ENCODE results near the gene KLK11. TPM values are rescaled to one million over a fixed set of nuclear protein-coding genes. Genes with fewer than 3 reads are reported as not detected.

Gene KLK11
- total RNA-seq, 6 experiments from 2014 or later, result not detected

DNA sequence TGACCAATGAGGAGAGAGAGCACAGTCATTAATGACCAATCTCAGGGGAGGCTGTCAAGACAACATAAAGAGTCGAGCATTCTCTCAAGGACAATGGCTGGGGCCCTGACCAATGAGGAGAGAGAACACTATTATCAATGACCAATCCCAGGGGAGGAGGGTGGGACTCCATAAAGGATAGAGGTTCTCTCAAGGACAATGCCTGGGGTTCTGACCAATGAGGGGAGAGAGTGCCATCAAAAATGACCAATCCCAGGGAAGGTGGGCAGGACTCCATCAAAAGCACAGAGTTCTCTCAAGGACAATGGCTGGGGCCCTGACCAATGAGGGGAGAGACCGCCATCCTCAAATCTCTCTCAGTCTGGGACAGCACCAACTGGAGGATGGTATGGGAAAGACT is 3.3 kb upstream of the KLK11 start:
- TF ChIP-seq CTCF (IDR thresholded peaks at IDR 0.05), result no peak
- H3K9me3 Mint-ChIP-seq, result peaks cover 38% of the 10 kb centered on the region
- peaks cover 15% of the 10 kb centered on the region for H3K27me3 Mint-ChIP-seq (ENCODE audit: insufficient read depth)
- DNase-seq, result no peak
- peaks cover 18% of the 10 kb centered on the region for H3K36me3 Mint-ChIP-seq (ENCODE audit: low read depth)
- no peaks in the 10 kb centered on the region for H3K4me1 Mint-ChIP-seq (ENCODE audit: low read depth)
- H3K4me3 Mint-ChIP-seq, result no peak overlapping the region
- no peak overlapping the region for H3K27ac Mint-ChIP-seq

- peaks cover 18% of the 10 kb centered on the region for H3K27me3 Mint-ChIP-seq (ENCODE audit: insufficient read depth)
- H3K36me3 Mint-ChIP-seq (ENCODE audit: low read depth), result peaks cover 12% of the 10 kb centered on the region
- no peak for TF ChIP-seq CTCF (IDR thresholded peaks at IDR 0.05)
- H3K4me1 Mint-ChIP-seq (ENCODE audit: low read depth), result no peaks in the 10 kb centered on the region
- no peak overlapping the region for H3K27ac Mint-ChIP-seq
- no peak overlapping the region for H3K4me3 Mint-ChIP-seq
- H3K9me3 Mint-ChIP-seq, result peaks cover 29% of the 10 kb centered on the region
- DNase-seq, result no peak
These were observed 1.5 kb upstream of the KLK11 start for GRCh38 chr19:51027873-51028272.

GRCh38 chr19:51027126-51027806 is 850 bp upstream of the KLK11 start:
- DNase-seq, result no peak
- H3K36me3 Mint-ChIP-seq (ENCODE audit: low read depth), result peaks cover 12% of the 10 kb centered on the region
- no peak for TF ChIP-seq CTCF (IDR thresholded peaks at IDR 0.05)
- H3K9me3 Mint-ChIP-seq, result peaks cover 23% of the 10 kb centered on the region
- H3K27me3 Mint-ChIP-seq (ENCODE audit: insufficient read depth), result peaks cover 21% of the 10 kb centered on the region
- no peaks in the 10 kb centered on the region for H3K4me1 Mint-ChIP-seq (ENCODE audit: low read depth)
- H3K4me3 Mint-ChIP-seq, result no peak overlapping the region
- H3K27ac Mint-ChIP-seq, result no peak overlapping the region

DNA sequence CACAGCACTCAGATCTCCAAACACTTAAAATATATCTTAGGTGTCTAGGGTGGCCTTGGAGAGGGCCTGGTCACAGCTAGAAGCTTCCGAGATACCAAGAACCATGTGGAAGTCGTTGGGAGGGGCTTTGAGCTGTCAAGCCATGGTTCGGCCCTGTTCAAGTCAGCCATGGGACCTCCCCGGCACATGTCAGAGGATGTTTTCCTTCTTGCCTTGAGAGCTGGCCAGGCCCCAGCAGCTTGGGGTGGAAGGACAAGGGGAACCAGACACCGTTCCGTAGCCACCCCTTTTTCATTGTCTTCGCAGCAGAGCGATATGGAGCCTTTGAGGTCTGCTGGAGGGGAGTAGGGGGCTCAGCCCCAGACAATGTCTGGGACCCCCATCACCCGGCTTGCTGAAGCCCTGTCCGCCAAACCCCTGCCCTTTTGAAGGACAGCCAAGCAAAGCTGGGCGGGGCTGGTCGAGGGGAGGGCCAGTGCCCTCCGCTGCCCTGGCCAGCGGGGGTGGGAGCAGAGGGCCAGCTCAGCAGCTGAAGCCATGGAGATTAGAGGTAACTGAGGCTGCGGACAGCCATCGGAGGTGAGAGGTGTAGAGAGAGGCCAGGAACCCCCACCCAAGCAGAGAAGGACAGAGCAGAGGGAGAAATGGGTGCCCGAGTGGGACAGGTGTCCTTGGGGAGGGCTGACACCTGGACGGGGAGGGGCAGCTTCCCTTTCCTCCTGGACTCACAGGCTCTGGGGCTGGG is 435 bp downstream of the KLK11 start:
- Mint-ChIP-seq H3K27me3 (ENCODE audit: insufficient read depth) (peaks cover 18% of the 10 kb centered on the region), H3K36me3 (ENCODE audit: low read depth) (peaks cover 2% of the 10 kb centered on the region; the same call in 1 of the 2 replicates), H3K4me3 (no peak overlapping the region), H3K9me3 (peaks cover 11% of the 10 kb centered on the region), H3K4me1 (ENCODE audit: low read depth) (no peaks in the 10 kb centered on the region), H3K27ac (no peak overlapping the region)
- DNase-seq, result no peak
- no peak for TF ChIP-seq CTCF (IDR thresholded peaks at IDR 0.05)

DNA sequence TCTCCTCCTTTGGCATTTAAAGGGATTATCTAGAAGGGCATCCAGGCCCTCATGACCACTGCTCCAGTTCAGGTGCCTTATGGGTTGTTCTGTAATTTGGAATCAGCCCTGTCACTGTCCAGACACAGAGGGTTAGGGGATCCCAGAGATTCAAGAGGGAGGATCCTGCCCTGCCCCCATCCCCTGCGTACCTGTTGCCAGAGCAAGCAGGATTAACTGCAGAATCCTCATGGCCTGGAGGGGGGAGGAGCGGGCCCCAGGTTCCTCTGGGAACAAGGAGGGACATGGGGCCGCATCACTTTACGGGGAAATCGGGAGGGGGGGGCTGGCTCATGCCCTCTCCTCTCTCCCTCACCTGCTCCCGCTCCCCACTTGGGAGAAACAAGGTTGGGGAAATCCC is 1.0 kb downstream of the KLK11 start:
- TF ChIP-seq CTCF (IDR thresholded peaks at IDR 0.05), result no peak
- no peak overlapping the region for H3K27ac Mint-ChIP-seq
- H3K27me3 Mint-ChIP-seq (ENCODE audit: insufficient read depth), result peaks cover 17% of the 10 kb centered on the region
- no peak overlapping the region for H3K4me3 Mint-ChIP-seq
- peaks cover 8% of the 10 kb centered on the region for H3K9me3 Mint-ChIP-seq
- H3K4me1 Mint-ChIP-seq (ENCODE audit: low read depth), result no peaks in the 10 kb centered on the region
- H3K36me3 Mint-ChIP-seq (ENCODE audit: low read depth), result no peaks in the 10 kb centered on the region
- no peak for DNase-seq

Data from HFFc6 (cell line).